NB4 (cell line): ENCODE results near the gene RPS6KA4.

ENCODE experiments used
- DNase-seq: peaks from one replicate; pipeline ENCODE4 v3.0.0; 2010; ENCODE audit warnings: low read depth
- H3K4me3 ChIP-seq: one replicate; pipeline ENCODE4 v1.5.1; 2011; ENCODE audit warnings: mild to moderate bottlenecking, low read depth, low read length, moderate library complexity
- CTCF ChIP-seq: IDR thresholded peaks from one replicate; pipeline ENCODE4 v1.5.1; 2012; ENCODE audit warnings: low read depth, low read length
- MAX ChIP-seq: IDR thresholded peaks from 2 replicates; pipeline ENCODE4 v1.6.1; 2011; ENCODE audit warnings: low read depth, low read length
- MYC ChIP-seq: IDR thresholded peaks from 2 replicates; pipeline ENCODE4 v1.6.1; 2011; ENCODE audit warnings: low read depth, low read length
- POLR2A ChIP-seq: IDR thresholded peaks from 2 replicates; pipeline ENCODE4 v1.6.1; 2011; ENCODE audit warnings: mild to moderate bottlenecking; ENCODE audit not compliant: insufficient read length; ENCODE audit errors: extremely low read depth

RPS6KA4 gene

GRCh38 chr11:64379817-64380709 lies 21.1 kb downstream of the RPS6KA4 start:
- no peak for DNase-seq
- no peak overlapping the region for H3K4me3 ChIP-seq
- TF ChIP-seq POLR2A (no peak), MYC (no peak), CTCF (no peak), MAX (no peak)

GRCh38 chr11:64381350-64381749 lies 22.4 kb downstream of the RPS6KA4 start:
- no peak overlapping the region for H3K4me3 ChIP-seq

GRCh38 chr11:64382047-64382446 lies 23.1 kb downstream of the RPS6KA4 start:
- no peak overlapping the region for H3K4me3 ChIP-seq
- no peak for DNase-seq
- no peak for TF ChIP-seq MYC
- no peak for TF ChIP-seq MAX
- no peak for TF ChIP-seq CTCF
- no peak for TF ChIP-seq POLR2A

More at GRCh38 chr11:64381350-64381749, 22.4 kb downstream of the RPS6KA4 start:
- no peak for TF ChIP-seq CTCF
- no peak for TF ChIP-seq POLR2A
- TF ChIP-seq MYC, result no peak
- DNase-seq, result no peak

GRCh38 chr11:64382586-64382985 lies 23.6 kb downstream of the RPS6KA4 start:
- DNase-seq, result no peak
- no peak overlapping the region for H3K4me3 ChIP-seq
- no peak for TF ChIP-seq MYC

GRCh38 chr11:64383580-64383979 lies 24.6 kb downstream of the RPS6KA4 start:
- no peak for TF ChIP-seq CTCF
- TF ChIP-seq MYC, result no peak
- TF ChIP-seq POLR2A, result no peak
- no peak for TF ChIP-seq MAX
- no peak overlapping the region for H3K4me3 ChIP-seq
- DNase-seq, result no peak

- no peak for DNase-seq
- H3K4me3 ChIP-seq, result no peak overlapping the region
These were observed 25.2 kb downstream of the RPS6KA4 start for GRCh38 chr11:64384028-64384737.

More at GRCh38 chr11:64384028-64384737, 25.2 kb downstream of the RPS6KA4 start:
- TF ChIP-seq POLR2A (no peak), CTCF (no peak), MYC (no peak), MAX (no peak)
